Calu3 (cell line): ENCODE results near the gene DMD. TPM values are rescaled to one million over a fixed set of nuclear protein-coding genes. Genes with fewer than 3 reads are reported as not detected.

Experiments
- BruUV-seq: library from RNA; stranded (reverse); fragments of 400-500 nt; replicated peaks from 2 replicates; lab custom pipeline; 2021; lab: Mats Ljungman, UMichigan
- CTCF ChIA-PET: fragments of 300-600 bp; sonication (Branson Sonifier 250); formaldehyde crosslinking; loops from one replicate; lab custom pipeline; 2022; ENCODE audit warnings: antibody characterized with exemption; lab: Charles Lee
- DNase-seq: peaks from one replicate; pipeline ENCODE4 v3.0.0; 2022
- H3K27ac Mint-ChIP-seq: one replicate; pipeline ENCODE4 v1.8.0; 2022; ENCODE audit warnings: mixed read lengths; ENCODE audit not compliant: unreplicated experiment
- H3K27me3 Mint-ChIP-seq: one replicate; pipeline ENCODE4 v1.8.0; 2022; ENCODE audit warnings: mixed read lengths; ENCODE audit not compliant: unreplicated experiment
- H3K36me3 Mint-ChIP-seq: one replicate; pipeline ENCODE4 v1.8.0; 2022; ENCODE audit warnings: mild to moderate bottlenecking, moderate library complexity, mixed read lengths; ENCODE audit not compliant: insufficient read depth, unreplicated experiment
- H3K4me1 Mint-ChIP-seq: one replicate; pipeline ENCODE4 v1.8.0; 2022; ENCODE audit warnings: mild to moderate bottlenecking, low read depth, mixed read lengths; ENCODE audit not compliant: unreplicated experiment
- H3K4me3 Mint-ChIP-seq: one replicate; pipeline ENCODE4 v1.8.0; 2022; ENCODE audit warnings: mild to moderate bottlenecking, low read depth, moderate library complexity, mixed read lengths; ENCODE audit not compliant: unreplicated experiment
- H3K9me3 Mint-ChIP-seq: one replicate; pipeline ENCODE4 v1.8.0; 2022; ENCODE audit warnings: low read depth, mixed read lengths; ENCODE audit not compliant: unreplicated experiment
- intact Hi-C: fragments of 100-400 bp; cut with micrococcal nuclease; formaldehyde crosslinking; loops from one replicate; pipeline ENCODE4 v1.10.0; 2022; ENCODE audit not compliant: unreplicated experiment
- total RNA-seq: library from RNA; stranded (reverse); gene quantifications from 2 replicates; pipeline ENCODE4 v1.2.3, GENCODE V29; 2022
- TF ChIP-seq, protein P1 (sequence below): fragments of 200-600 bp; IDR thresholded peaks from one replicate; pipeline ENCODE4 v1.8.0; 2022; ENCODE audit warnings: antibody characterized with exemption; ENCODE audit not compliant: unreplicated experiment

Gene DMD
- total RNA-seq, 1 experiment from 2014 or later: 11.6 TPM

DNA sequence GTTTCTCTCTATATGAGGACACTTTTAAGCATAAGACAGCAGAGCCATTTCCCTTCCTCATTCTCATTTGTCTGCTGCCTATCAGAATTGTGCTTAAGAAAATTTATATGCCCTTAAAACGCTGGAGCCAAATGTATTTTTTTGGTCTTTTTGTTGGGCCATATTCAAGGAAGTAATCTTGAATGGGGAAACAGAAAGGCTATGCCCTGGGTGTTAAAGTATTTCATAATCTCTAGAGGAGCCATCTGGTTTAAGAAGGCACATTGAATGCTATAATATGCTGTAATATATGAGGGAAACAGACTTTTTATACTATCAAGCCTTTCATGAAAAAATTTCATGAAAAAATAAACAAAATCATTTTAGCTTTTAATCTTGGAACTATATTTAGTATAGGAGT, 4.3 kb downstream of the DMD start:
- CTCF ChIA-PET: no interaction called here
- H3K36me3 Mint-ChIP-seq: peaks cover 4% of the 10 kb centered on the region
- BruUV-seq: no TSS peak
- no peaks in the 10 kb centered on the region for H3K9me3 Mint-ChIP-seq
- intact Hi-C loops: no loop called here
- peaks cover 10% of the 10 kb centered on the region for H3K4me1 Mint-ChIP-seq
- H3K4me3 Mint-ChIP-seq: no peak overlapping the region
- DNase-seq: no peak
- TF ChIP-seq, protein P1, sequence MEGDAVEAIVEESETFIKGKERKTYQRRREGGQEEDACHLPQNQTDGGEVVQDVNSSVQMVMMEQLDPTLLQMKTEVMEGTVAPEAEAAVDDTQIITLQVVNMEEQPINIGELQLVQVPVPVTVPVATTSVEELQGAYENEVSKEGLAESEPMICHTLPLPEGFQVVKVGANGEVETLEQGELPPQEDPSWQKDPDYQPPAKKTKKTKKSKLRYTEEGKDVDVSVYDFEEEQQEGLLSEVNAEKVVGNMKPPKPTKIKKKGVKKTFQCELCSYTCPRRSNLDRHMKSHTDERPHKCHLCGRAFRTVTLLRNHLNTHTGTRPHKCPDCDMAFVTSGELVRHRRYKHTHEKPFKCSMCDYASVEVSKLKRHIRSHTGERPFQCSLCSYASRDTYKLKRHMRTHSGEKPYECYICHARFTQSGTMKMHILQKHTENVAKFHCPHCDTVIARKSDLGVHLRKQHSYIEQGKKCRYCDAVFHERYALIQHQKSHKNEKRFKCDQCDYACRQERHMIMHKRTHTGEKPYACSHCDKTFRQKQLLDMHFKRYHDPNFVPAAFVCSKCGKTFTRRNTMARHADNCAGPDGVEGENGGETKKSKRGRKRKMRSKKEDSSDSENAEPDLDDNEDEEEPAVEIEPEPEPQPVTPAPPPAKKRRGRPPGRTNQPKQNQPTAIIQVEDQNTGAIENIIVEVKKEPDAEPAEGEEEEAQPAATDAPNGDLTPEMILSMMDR: no peak
- H3K27me3 Mint-ChIP-seq: no peaks in the 10 kb centered on the region
- H3K27ac Mint-ChIP-seq: peak overlapping the region; percentile 72

DNA sequence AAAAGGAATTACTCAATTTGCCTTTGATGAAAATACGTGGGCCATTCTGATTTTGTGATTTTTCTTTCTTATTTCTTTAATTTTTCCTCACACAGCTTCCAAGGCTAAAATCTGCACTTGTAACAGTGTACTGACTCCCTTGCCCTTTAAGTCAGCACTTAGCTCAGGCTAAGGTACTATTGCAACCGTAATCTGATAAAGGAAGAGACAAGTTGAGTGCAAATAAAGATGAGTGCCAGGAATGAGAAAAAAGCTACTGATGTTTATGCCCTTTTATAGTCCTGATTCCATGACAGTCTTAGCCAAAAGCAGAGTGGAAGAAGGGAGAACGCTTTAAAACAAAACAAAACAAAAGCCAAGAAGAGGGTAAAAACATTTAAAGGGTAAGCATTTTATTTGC, 6.0 kb downstream of the DMD start:
- DNase-seq: no peak
- no peak overlapping the region for H3K4me3 Mint-ChIP-seq
- intact Hi-C loops: no loop called here

DNA sequence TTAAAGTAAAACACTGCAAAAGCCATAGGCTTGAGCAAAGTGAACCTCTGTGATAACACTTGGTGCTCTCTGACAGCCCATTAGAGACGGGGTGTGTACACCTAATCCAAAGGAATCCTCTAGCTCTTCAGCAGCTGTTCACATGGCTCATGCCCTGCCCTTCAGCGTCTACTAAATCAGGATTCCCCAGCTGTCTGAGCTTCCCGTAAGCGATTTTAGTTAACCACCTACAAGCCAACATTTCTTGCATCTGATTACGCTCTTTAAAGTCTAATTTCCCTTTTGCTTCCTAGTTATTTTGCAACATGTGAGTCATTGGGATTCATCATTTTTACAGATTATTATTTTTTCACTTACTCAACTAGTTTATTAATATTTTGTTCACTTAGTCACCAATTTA, 6.5 kb downstream of the DMD start:
- H3K27ac Mint-ChIP-seq: no peak overlapping the region
- no peaks in the 10 kb centered on the region for H3K36me3 Mint-ChIP-seq
- no peak overlapping the region for H3K4me3 Mint-ChIP-seq
- no peaks in the 10 kb centered on the region for H3K9me3 Mint-ChIP-seq
- intact Hi-C loops: no loop called here
- DNase-seq: no peak
- TF ChIP-seq, protein P1: no peak
- H3K4me1 Mint-ChIP-seq: peaks cover 10% of the 10 kb centered on the region
- H3K27me3 Mint-ChIP-seq: no peaks in the 10 kb centered on the region
- no TSS peak for BruUV-seq
- CTCF ChIA-PET: interaction anchor here (0.6 kb wide), 1 partner anchor 9 kb away, joined by 5 read pairs; no protein-coding TSS in a partner anchor

More for the DNA sequence above, 6.0 kb downstream of the DMD start:
- Mint-ChIP-seq H3K27me3 (no peaks in the 10 kb centered on the region), H3K27ac (no peak overlapping the region), H3K9me3 (no peaks in the 10 kb centered on the region), H3K4me1 (peaks cover 10% of the 10 kb centered on the region), H3K36me3 (no peaks in the 10 kb centered on the region)
- no TSS peak for BruUV-seq
- TF ChIP-seq, protein P1: no peak
- CTCF ChIA-PET: interaction anchor here (0.6 kb wide), 1 partner anchor 9 kb away, joined by 5 read pairs; no protein-coding TSS in a partner anchor

DNA sequence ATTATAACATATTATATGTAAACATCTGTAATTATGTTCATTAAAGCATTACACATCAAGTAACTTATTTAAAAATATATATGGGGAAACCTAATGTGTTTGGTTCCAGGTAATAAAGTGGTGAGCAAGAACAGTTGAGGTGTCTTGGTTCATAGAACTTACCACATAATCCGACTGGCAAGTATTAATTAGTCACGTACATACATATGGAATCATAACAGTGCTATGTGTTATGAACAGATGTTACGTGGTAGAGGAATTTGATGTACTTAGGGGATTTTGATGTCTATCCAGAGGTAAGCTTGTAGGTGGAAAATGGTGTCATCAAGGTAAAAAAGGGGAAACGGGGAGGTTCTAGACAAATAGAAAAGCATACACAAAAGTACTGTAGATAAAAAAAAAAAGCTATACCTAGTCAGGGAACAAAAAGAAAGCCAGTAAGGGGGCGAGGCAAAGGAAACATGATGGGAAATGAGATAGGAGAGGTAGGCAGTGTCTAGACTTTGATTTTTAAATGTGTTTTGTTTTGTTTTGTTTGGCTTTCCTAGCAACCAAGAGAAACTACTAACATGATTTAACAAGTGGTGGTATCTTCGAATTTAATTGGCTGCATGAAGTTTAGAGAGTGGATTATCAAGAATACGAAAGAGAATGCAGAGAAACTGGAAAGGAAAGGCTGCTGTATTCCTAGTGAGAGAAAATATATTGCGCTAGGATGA, 12.6 kb downstream of the DMD start:
- TF ChIP-seq, protein P1: no peak
- no peaks in the 10 kb centered on the region for H3K27me3 Mint-ChIP-seq
- no TSS peak for BruUV-seq
- H3K27ac Mint-ChIP-seq: no peak overlapping the region
- CTCF ChIA-PET: no interaction called here
- H3K36me3 Mint-ChIP-seq: no peaks in the 10 kb centered on the region
- DNase-seq: no peak
- intact Hi-C loops: no loop called here
- H3K9me3 Mint-ChIP-seq: peaks cover 4% of the 10 kb centered on the region
- no peak overlapping the region for H3K4me3 Mint-ChIP-seq
- H3K4me1 Mint-ChIP-seq: no peaks in the 10 kb centered on the region
